Progenitor cell of endocrine pancreas (in vitro differentiated cells): Measurements from ENCODE around the gene MTMR3. TPM values are rescaled to one million over a fixed set of nuclear protein-coding genes. Genes with fewer than 3 reads are reported as not detected.
A peak's percentile ranks its signal among the peaks of the same experiment; 100 is the strongest.

Experiments
- DNase-seq: peaks from one replicate; pipeline ENCODE4 v3.0.0; 2021; ENCODE audit warnings: low spot score; ENCODE audit not compliant: unreplicated experiment
- H3K27ac Mint-ChIP-seq: 2 replicates; pipeline ENCODE4 v1.8.0; 2021; ENCODE audit warnings: mild to moderate bottlenecking, moderate library complexity, mixed read lengths
- H3K27me3 Mint-ChIP-seq: 2 replicates; pipeline ENCODE4 v1.8.0; 2021; ENCODE audit warnings: mixed read lengths
- H3K36me3 Mint-ChIP-seq: 2 replicates; pipeline ENCODE4 v1.8.0; 2022; ENCODE audit warnings: mixed read lengths; ENCODE audit not compliant: insufficient read depth
- H3K4me1 Mint-ChIP-seq: 2 replicates; pipeline ENCODE4 v1.8.0; 2021; ENCODE audit warnings: low read depth, mixed read lengths
- H3K4me3 Mint-ChIP-seq: 2 replicates; pipeline ENCODE4 v1.8.0; 2021; ENCODE audit warnings: low read depth, mild to moderate bottlenecking, moderate library complexity, mixed read lengths
- H3K9me3 Mint-ChIP-seq: 2 replicates; pipeline ENCODE4 v1.8.0; 2021; ENCODE audit warnings: low read depth, mixed read lengths
- microRNA-seq: library from miRNA; unstranded; fragments of <30 nt; microRNA quantifications from one replicate; pipeline ENCODE4 v1.1.0, GENCODE V29; 2020; ENCODE audit warnings: borderline number of aligned reads; ENCODE audit not compliant: unreplicated experiment
- total RNA-seq: library from RNA; stranded (reverse); gene quantifications from 2 replicates; pipeline ENCODE4 v1.2.1, GENCODE V29; 2021
- TF ChIP-seq, protein P1 (sequence below): fragments of 200-600 bp; sonication (generic); IDR thresholded peaks from one replicate; pipeline ENCODE4 v1.5.0; 2021; ENCODE audit warnings: antibody characterized with exemption, mild to moderate bottlenecking; ENCODE audit not compliant: unreplicated experiment

The MTMR3 gene
- total RNA-seq, 1 donor from 2014 or later = 51.0 TPM

GRCh38 chr22:30077279-30077880, 194.4 kb downstream of the MTMR3 start:
- peak overlapping the region; percentile 30 for H3K27ac Mint-ChIP-seq
- peaks cover 3% of the 10 kb centered on the region for H3K36me3 Mint-ChIP-seq
- H3K27me3 Mint-ChIP-seq = peaks cover 40% of the 10 kb centered on the region

DNA sequence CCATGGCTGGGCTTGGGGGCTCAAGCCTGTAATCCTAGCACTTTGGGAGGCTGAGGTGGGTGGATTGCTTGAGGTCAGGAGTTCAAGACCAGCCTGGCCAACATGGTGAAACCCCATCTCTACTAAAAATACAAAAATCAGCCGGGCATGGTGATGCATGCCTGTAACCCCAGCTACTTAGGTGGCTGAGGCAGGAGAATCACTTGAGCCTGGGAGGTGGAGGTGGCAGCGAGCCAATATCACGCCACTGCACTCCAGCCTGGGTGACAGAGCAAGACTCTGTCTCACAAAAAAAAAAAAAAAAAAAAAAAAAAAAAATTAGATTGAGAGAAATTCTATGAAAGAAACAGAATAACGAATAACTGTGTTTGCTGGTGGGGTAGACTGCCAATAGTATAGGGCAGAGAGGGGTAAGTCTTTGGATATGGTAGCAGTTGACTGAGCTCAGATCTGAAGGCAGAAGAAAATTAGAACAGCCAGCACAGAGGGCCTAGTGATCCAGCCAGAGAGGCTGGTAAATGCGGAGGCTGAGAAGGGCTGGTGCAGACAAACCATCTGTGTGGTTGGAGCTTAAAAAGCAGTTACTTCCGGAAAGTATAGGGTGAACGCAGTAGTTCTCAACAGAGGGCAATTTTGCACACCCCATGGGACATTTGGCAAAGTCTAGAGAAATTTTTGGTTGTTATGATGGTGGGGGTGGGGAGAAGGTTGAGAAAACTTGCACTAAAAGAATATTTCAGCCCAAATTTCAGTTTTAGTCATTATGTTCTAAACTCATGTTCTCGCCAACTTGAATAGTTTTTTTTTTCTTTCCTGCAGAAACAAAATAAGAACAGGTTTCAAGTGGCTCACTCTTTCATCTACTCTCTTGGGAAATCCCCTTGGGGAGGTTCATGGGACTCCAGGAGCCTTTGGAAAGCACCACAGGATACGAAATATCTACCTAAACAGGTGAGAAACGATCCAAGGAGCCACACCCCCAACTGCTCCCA, 195.6 kb downstream of the MTMR3 start:
- no peak overlapping the region for H3K4me3 Mint-ChIP-seq

More at GRCh38 chr22:30077279-30077880, 194.4 kb downstream of the MTMR3 start:
- peaks cover 4% of the 10 kb centered on the region for H3K9me3 Mint-ChIP-seq
- no peak overlapping the region for H3K4me3 Mint-ChIP-seq
- DNase-seq = no peak
- TF ChIP-seq, protein P1, sequence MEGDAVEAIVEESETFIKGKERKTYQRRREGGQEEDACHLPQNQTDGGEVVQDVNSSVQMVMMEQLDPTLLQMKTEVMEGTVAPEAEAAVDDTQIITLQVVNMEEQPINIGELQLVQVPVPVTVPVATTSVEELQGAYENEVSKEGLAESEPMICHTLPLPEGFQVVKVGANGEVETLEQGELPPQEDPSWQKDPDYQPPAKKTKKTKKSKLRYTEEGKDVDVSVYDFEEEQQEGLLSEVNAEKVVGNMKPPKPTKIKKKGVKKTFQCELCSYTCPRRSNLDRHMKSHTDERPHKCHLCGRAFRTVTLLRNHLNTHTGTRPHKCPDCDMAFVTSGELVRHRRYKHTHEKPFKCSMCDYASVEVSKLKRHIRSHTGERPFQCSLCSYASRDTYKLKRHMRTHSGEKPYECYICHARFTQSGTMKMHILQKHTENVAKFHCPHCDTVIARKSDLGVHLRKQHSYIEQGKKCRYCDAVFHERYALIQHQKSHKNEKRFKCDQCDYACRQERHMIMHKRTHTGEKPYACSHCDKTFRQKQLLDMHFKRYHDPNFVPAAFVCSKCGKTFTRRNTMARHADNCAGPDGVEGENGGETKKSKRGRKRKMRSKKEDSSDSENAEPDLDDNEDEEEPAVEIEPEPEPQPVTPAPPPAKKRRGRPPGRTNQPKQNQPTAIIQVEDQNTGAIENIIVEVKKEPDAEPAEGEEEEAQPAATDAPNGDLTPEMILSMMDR = no peak
- H3K4me1 Mint-ChIP-seq = peaks cover 20% of the 10 kb centered on the region

DNA sequence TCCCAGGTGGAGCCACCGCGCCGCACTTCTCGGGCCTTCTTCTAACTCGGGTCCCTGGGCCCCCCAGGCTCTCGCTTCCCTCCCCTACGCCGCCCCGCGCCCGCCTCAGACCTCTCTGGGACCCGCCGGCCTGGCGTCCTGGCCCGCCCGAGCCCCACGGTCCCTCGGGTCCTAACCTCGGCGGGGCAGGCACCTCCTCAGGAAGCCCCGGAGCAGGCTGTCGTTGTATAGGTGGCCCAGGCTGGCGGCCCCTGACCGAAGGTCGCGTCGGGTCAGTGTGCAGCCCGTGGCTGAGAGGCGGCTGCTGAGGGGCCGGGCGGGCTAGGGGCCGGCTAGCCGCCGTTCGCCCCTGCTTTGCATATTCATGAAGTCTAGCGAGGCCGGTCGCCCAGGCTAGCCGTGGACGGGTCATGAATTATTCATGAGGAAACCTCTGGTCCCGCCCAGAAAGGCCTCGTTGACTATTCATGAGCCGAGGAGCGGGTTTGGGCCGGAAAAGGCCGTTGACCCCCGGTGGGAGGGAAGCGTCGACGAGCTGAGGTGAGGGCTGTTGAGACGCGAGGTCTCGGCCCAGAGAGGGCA, 197.1 kb downstream of the MTMR3 start, which contains the start of gene HORMAD2:
Gene HORMAD2, plus strand, starts transcription at position 513 of the 582 bp plus-strand sequence. CDS start 13,489 bp downstream, outside the sequence.
- peaks cover 20% of the 10 kb centered on the region for H3K4me1 Mint-ChIP-seq
- DNase-seq = peak; percentile 52
- peaks cover 31% of the 10 kb centered on the region for H3K27me3 Mint-ChIP-seq
- H3K36me3 Mint-ChIP-seq = peaks cover 3% of the 10 kb centered on the region
- TF ChIP-seq, protein P1 = no peak
- peak within 1 kb of the TSS; percentile 78 for H3K27ac Mint-ChIP-seq
- H3K9me3 Mint-ChIP-seq = peaks cover 10% of the 10 kb centered on the region
- H3K4me3 Mint-ChIP-seq = peak within 1 kb of the TSS; percentile 64

More for the DNA sequence above, 195.6 kb downstream of the MTMR3 start:
- Mint-ChIP-seq H3K36me3 (peaks cover 3% of the 10 kb centered on the region), H3K4me1 (peaks cover 20% of the 10 kb centered on the region), H3K9me3 (peaks cover 4% of the 10 kb centered on the region), H3K27ac (no peak overlapping the region), H3K27me3 (peaks cover 37% of the 10 kb centered on the region)
- TF ChIP-seq, protein P1 = no peak
- no peak for DNase-seq

Small RNA genes lying within 50 kb of the gene (microRNA-seq; reads per million reads assigned to microRNA genes)
- 4.2 reads per million for gene MIR6818

Other genes starting within 250 kb of the MTMR3 start
- gene CABP7, start 163.2 kb upstream of the MTMR3 start, total RNA-seq = 0.12 TPM in 1 of 2 replicates, not detected in the other
- gene ZMAT5, start 116.2 kb upstream of the MTMR3 start, total RNA-seq = 21.1 and 21.2 TPM in 2 replicates
- 109 and 120 TPM in 2 replicates for gene UQCR10, start 115.8 kb upstream of the MTMR3 start, total RNA-seq
- gene ASCC2, start 44.9 kb upstream of the MTMR3 start, total RNA-seq = 56.1 and 60.6 TPM in 2 replicates
- gene HORMAD2, start 197.3 kb downstream of the MTMR3 start, total RNA-seq = not detected in 2 replicates